Measurements from ENCODE around the gene SNCAIP.

SNCAIP gene

DNA sequence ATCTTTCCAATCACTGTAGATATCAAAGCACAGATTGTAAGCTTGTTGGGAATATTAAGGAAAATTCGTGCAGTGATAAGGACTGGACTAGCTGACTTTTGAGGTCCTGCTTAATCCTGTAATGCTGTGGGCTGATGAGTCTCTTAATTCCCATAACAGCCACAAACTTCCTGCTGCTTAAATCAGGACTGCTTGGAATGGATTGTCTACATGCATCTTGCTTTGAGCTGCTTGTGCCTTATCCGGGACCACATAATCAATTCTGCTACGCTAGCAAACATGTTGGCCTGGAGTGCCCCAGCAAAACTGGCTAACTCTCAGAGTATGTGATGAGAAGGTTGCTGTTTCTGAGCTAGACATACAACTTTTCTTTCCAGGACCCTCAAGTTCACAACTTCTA, 79.6 kb downstream of the SNCAIP start:
- no peaks in the 10 kb centered on the region for H3K79me2 ChIP-seq (ENCODE audit: control insufficient read depth, insufficient read depth, low read length, poor library complexity)
- no peak overlapping the region for H2BK12ac ChIP-seq (ENCODE audit: low read length)
- H3K36me3 ChIP-seq (ENCODE audit: control insufficient read depth in 1 of 2, insufficient read depth in 2 of 2, low read length in 2 of 2) = peaks cover 0 to 2% of the 10 kb centered on the region in 2 experiments
- no peak overlapping the region for H3K9ac ChIP-seq (ENCODE audit: low read length)
- H2BK120ac ChIP-seq (ENCODE audit: insufficient read depth, low read length, poor library complexity) = no peak overlapping the region
- H3K4me3 ChIP-seq (ENCODE audit: low read depth, low read length) = no peak overlapping the region
- no peak overlapping the region for H3K23ac ChIP-seq (ENCODE audit: low read length)
- H2AK5ac ChIP-seq (ENCODE audit: low read length) = no peak overlapping the region
- H3K14ac ChIP-seq (ENCODE audit: low read length) = no peak overlapping the region
- WGBS (ENCODE audit: extremely low coverage, insufficient coverage, insufficient read length) = no CpG with 5 or more reads among the region's 3 CpGs
- no peak overlapping the region for H3K4ac ChIP-seq (ENCODE audit: low read depth, low read length)
- no peak for DNase-seq
- no peak overlapping the region for H2AFZ ChIP-seq (ENCODE audit: insufficient read depth, low read length, poor library complexity)
- H4K8ac ChIP-seq (ENCODE audit: low read depth, low read length) = no peak overlapping the region
- no peak overlapping the region for H3K4me2 ChIP-seq (ENCODE audit: low read length)
- H3K4me1 ChIP-seq (ENCODE audit: control insufficient read depth in 1 of 2, insufficient read depth in 2 of 2, low read length in 2 of 2) = no peaks in the 10 kb centered on the region
- H4K12ac ChIP-seq (ENCODE audit: low read depth, low read length) = no peak overlapping the region
- no peak overlapping the region for H2BK5ac ChIP-seq (ENCODE audit: low read depth, low read length, poor library complexity)
- H3K18ac ChIP-seq (ENCODE audit: low read length) = no peak overlapping the region
- no peak overlapping the region for H3K27ac ChIP-seq (ENCODE audit: low read depth, low read length)
- H3K79me1 ChIP-seq (ENCODE audit: low read length) = no peaks in the 10 kb centered on the region
- H4K91ac ChIP-seq (ENCODE audit: low read depth, low read length) = no peak overlapping the region
- H3K9me3 ChIP-seq (ENCODE audit: insufficient read depth, low read depth, low read length) = no peaks in the 10 kb centered on the region
- H3K27me3 ChIP-seq (ENCODE audit: insufficient read depth, low read length) = no peaks in the 10 kb centered on the region

DNA sequence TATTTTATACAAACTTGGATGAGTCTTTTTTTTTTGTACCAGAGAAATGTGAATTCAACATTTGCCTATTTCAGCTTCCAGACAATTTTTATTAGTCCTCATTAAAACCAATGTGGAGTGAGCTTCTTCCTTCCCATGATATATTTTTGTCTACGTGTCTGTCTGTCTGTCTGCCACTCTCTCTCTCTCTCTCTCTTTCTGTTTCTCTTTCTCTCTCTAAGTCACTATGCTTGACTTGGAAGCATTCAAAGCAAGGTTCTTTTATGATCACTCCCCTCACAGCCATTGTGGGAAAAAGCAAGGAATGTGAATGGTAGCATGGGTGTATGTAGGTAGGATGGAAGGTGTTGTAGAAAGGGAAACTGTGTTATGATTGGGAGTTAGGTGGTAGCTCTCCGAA, 80.2 kb downstream of the SNCAIP start:
- Histone ChIP-seq H3K4me3 (ENCODE audit: low read depth, low read length) (no peak overlapping the region), H3K18ac (ENCODE audit: low read length) (no peak overlapping the region), H3K27ac (ENCODE audit: low read depth, low read length) (no peak overlapping the region), H3K23ac (ENCODE audit: low read length) (peak overlapping the region; percentile 40), H2BK120ac (ENCODE audit: insufficient read depth, low read length, poor library complexity) (no peak overlapping the region), H3K9me3 (ENCODE audit: insufficient read depth, low read depth, low read length) (no peaks in the 10 kb centered on the region), H3K4me2 (ENCODE audit: low read length) (no peak overlapping the region), H3K14ac (ENCODE audit: low read length) (no peak overlapping the region), H2AFZ (ENCODE audit: insufficient read depth, low read length, poor library complexity) (no peak overlapping the region), H3K79me2 (ENCODE audit: control insufficient read depth, insufficient read depth, low read length, poor library complexity) (no peaks in the 10 kb centered on the region), H3K27me3 (ENCODE audit: insufficient read depth, low read length) (no peaks in the 10 kb centered on the region), H3K4me1 (ENCODE audit: control insufficient read depth in 1 of 2, insufficient read depth in 2 of 2, low read length in 2 of 2) (no peaks in the 10 kb centered on the region), H3K79me1 (ENCODE audit: low read length) (no peaks in the 10 kb centered on the region), H2BK5ac (ENCODE audit: low read depth, low read length, poor library complexity) (no peak overlapping the region), H4K12ac (ENCODE audit: low read depth, low read length) (no peak overlapping the region), H3K9ac (ENCODE audit: low read length) (peak overlapping the region; percentile 56), H3K4ac (ENCODE audit: low read depth, low read length) (no peak overlapping the region), H3K36me3 (ENCODE audit: control insufficient read depth in 1 of 2, insufficient read depth in 2 of 2, low read length in 2 of 2) (peaks cover 0 to 2% of the 10 kb centered on the region in 2 experiments), H4K91ac (ENCODE audit: low read depth, low read length) (no peak overlapping the region), H2AK5ac (ENCODE audit: low read length) (no peak overlapping the region), H2BK12ac (ENCODE audit: low read length) (no peak overlapping the region), H4K8ac (ENCODE audit: low read depth, low read length) (no peak overlapping the region)
- no CpG with 5 or more reads among the region's 2 CpGs for WGBS (ENCODE audit: extremely low coverage, insufficient coverage, insufficient read length)
- no peak for DNase-seq

DNA sequence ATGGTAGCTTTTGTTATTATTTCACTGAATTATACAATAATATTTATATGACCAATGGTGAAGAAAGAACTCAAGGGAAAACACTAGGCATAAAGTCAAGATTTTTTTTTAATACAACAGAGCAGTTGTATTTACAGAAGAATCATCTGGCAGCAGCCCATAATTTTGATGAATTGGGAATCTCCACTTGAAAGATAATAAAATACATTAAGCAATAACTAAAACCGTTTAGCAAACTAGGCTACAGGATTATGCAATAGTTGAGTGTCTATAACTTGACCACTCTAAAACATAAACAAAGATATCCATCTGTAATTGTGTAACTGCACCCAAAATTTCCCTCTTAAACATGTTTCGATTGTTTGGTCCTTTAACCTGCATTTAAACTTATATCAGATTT, 80.8 kb downstream of the SNCAIP start:
- H2AFZ ChIP-seq (ENCODE audit: insufficient read depth, low read length, poor library complexity) = no peak overlapping the region
- no peaks in the 10 kb centered on the region for H3K4me1 ChIP-seq (ENCODE audit: control insufficient read depth in 1 of 2, insufficient read depth in 2 of 2, low read length in 2 of 2)
- H3K79me1 ChIP-seq (ENCODE audit: low read length) = no peaks in the 10 kb centered on the region
- H3K14ac ChIP-seq (ENCODE audit: low read length) = no peak overlapping the region
- no peak overlapping the region for H3K23ac ChIP-seq (ENCODE audit: low read length)
- H3K36me3 ChIP-seq (ENCODE audit: control insufficient read depth in 1 of 2, insufficient read depth in 2 of 2, low read length in 2 of 2) = peaks cover 0 to 2% of the 10 kb centered on the region in 2 experiments
- H3K18ac ChIP-seq (ENCODE audit: low read length) = no peak overlapping the region
- H3K4me2 ChIP-seq (ENCODE audit: low read length) = no peak overlapping the region
- H3K27me3 ChIP-seq (ENCODE audit: insufficient read depth, low read length) = no peaks in the 10 kb centered on the region
- H2BK12ac ChIP-seq (ENCODE audit: low read length) = no peak overlapping the region
- no peak overlapping the region for H3K4me3 ChIP-seq (ENCODE audit: low read depth, low read length)
- H3K9me3 ChIP-seq (ENCODE audit: insufficient read depth, low read depth, low read length) = no peaks in the 10 kb centered on the region
- no peak overlapping the region for H3K9ac ChIP-seq (ENCODE audit: low read length)
- H4K8ac ChIP-seq (ENCODE audit: low read depth, low read length) = no peak overlapping the region
- DNase-seq = peak in 1 of 2 donors; percentile 3
- no peak overlapping the region for H2BK120ac ChIP-seq (ENCODE audit: insufficient read depth, low read length, poor library complexity)
- H2BK5ac ChIP-seq (ENCODE audit: low read depth, low read length, poor library complexity) = no peak overlapping the region
- no CpG with 5 or more reads among the region's 2 CpGs for WGBS (ENCODE audit: extremely low coverage, insufficient coverage, insufficient read length)
- no peak overlapping the region for H2AK5ac ChIP-seq (ENCODE audit: low read length)
- no peak overlapping the region for H4K91ac ChIP-seq (ENCODE audit: low read depth, low read length)
- H3K27ac ChIP-seq (ENCODE audit: low read depth, low read length) = no peak overlapping the region
- no peaks in the 10 kb centered on the region for H3K79me2 ChIP-seq (ENCODE audit: control insufficient read depth, insufficient read depth, low read length, poor library complexity)
- H4K12ac ChIP-seq (ENCODE audit: low read depth, low read length) = no peak overlapping the region
- no peak overlapping the region for H3K4ac ChIP-seq (ENCODE audit: low read depth, low read length)

DNA sequence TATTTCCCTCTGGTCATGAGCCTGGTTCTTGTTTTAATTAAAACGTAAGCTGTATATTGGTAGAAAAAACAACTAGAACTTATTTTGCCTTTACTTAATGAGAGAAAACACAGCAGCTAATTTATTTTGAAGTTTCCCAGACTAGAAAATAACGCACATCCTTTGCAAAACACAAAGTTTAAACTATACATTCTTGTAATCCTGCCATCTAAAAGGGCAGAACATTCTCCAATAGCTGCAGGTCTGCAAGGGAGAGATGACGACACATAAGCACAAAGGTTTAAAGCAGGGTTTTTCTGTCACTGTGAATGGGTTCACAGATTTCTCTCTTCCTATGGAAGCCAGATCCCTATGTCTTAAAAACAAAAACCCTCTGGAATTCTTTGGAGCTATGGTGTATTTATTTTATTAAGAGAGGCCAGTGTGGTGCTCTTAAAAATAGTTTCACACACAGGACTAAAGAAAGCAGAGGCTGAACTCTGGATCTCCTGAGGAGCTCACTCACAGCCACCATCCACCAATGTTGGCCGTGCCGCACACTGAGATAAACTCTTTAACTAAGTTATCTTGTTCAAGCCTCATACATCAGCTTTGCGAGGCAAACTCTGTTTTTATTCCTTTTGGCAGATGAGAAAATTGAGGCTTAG, 82.4 kb downstream of the SNCAIP start:
- Histone ChIP-seq H2AK5ac (ENCODE audit: low read length) (no peak overlapping the region), H3K4ac (ENCODE audit: low read depth, low read length) (no peak overlapping the region), H2BK5ac (ENCODE audit: low read depth, low read length, poor library complexity) (no peak overlapping the region), H3K23ac (ENCODE audit: low read length) (no peak overlapping the region), H4K91ac (ENCODE audit: low read depth, low read length) (no peak overlapping the region), H3K4me1 (ENCODE audit: control insufficient read depth in 1 of 2, insufficient read depth in 2 of 2, low read length in 2 of 2) (no peaks in the 10 kb centered on the region), H3K18ac (ENCODE audit: low read length) (no peak overlapping the region), H3K9me3 (ENCODE audit: insufficient read depth, low read depth, low read length) (no peaks in the 10 kb centered on the region), H3K9ac (ENCODE audit: low read length) (no peak overlapping the region), H4K12ac (ENCODE audit: low read depth, low read length) (no peak overlapping the region), H3K4me3 (ENCODE audit: low read depth, low read length) (no peak overlapping the region), H2BK12ac (ENCODE audit: low read length) (no peak overlapping the region), H3K79me1 (ENCODE audit: low read length) (no peaks in the 10 kb centered on the region), H2AFZ (ENCODE audit: insufficient read depth, low read length, poor library complexity) (no peak overlapping the region), H4K8ac (ENCODE audit: low read depth, low read length) (no peak overlapping the region), H3K4me2 (ENCODE audit: low read length) (no peak overlapping the region), H3K14ac (ENCODE audit: low read length) (no peak overlapping the region), H3K27me3 (ENCODE audit: insufficient read depth, low read length) (no peaks in the 10 kb centered on the region), H2BK120ac (ENCODE audit: insufficient read depth, low read length, poor library complexity) (no peak overlapping the region), H3K27ac (ENCODE audit: low read depth, low read length) (no peak overlapping the region), H3K36me3 (ENCODE audit: control insufficient read depth in 1 of 2, insufficient read depth in 2 of 2, low read length in 2 of 2) (peaks cover 0 to 2% of the 10 kb centered on the region in 2 experiments), H3K79me2 (ENCODE audit: control insufficient read depth, insufficient read depth, low read length, poor library complexity) (no peaks in the 10 kb centered on the region)
- no CpG with 5 or more reads among the region's 6 CpGs for WGBS (ENCODE audit: extremely low coverage, insufficient coverage, insufficient read length)
- DNase-seq = no peak
